T-helper 17 cell (primary cell): ENCODE results near the gene MKI67. TPM values are rescaled to one million over a fixed set of nuclear protein-coding genes. Genes with fewer than 3 reads are reported as not detected.
"Not testable (repeated sequence)": the region's sequence is repeated elsewhere in the genome, so short reads cannot be mapped to it uniquely, and the experiment has no call there.

Experiments
- ATAC-seq: fragments of 150-1000 bp; cut with Tn5 transposase; 2 replicates; pipeline ENCODE4 v1.10.0; 2021; ENCODE audit warnings: mild to moderate bottlenecking, moderate library complexity
- DNase-seq, 3 donors: peaks; one replicate each; pipeline versions ENCODE4 v3.0.0 to v3.0.0-alpha.2; 2020 to 2021
- H3K9me3 ChIP-seq: one replicate; pipeline ENCODE4 v1.7.0; 2013; ENCODE audit warnings: low read length, mild to moderate bottlenecking; ENCODE audit not compliant: control insufficient read depth, poor library complexity, severe bottlenecking
- H3K27ac Mint-ChIP-seq: one replicate; pipeline ENCODE4 v1.8.0; 2022; ENCODE audit warnings: mild to moderate bottlenecking, moderate library complexity, mixed read lengths
- H3K27me3 Mint-ChIP-seq: one replicate; pipeline ENCODE4 v1.8.0; 2022; ENCODE audit warnings: mixed read lengths
- H3K36me3 Mint-ChIP-seq: one replicate; pipeline ENCODE4 v1.8.0; 2022; ENCODE audit warnings: low read depth, mixed read lengths
- H3K4me1 Mint-ChIP-seq: one replicate; pipeline ENCODE4 v1.8.0; 2022; ENCODE audit warnings: mild to moderate bottlenecking, mixed read lengths
- H3K4me3 Mint-ChIP-seq: one replicate; pipeline ENCODE4 v1.8.0; 2022; ENCODE audit warnings: mild to moderate bottlenecking, moderate library complexity, mixed read lengths
- total RNA-seq, 4 donors: library from RNA in 2 of 4; stranded (reverse) in 2 of 4; gene quantifications; one replicate each; pipeline ENCODE4 v1.2.3 and lab custom pipeline; 2022 to 2026

MKI67 gene
- total RNA-seq (1 to 10 TPM; 1.3 to 1.8 TPM), total RNA-seq (lab: John Stamatoyannopoulos, UW) (3.8 to 6.7 reads per million in 2 donors)

GRCh38 chr10:128125944-128126764 lies at the start of gene MKI67:
Gene MKI67, minus strand, starts transcription at chr10:128126423. Its CDS starts 756 bp downstream, at chr10:128125667.
- Mint-ChIP-seq H3K36me3 (peaks cover 3% of the 10 kb centered on the region), H3K27me3 (peaks cover 29% of the 10 kb centered on the region)
- ATAC-seq = peak; percentile 96

GRCh38 chr10:128174581-128175559 lies 48.6 kb upstream of the MKI67 start:
- H3K27me3 Mint-ChIP-seq = peaks cover 7% of the 10 kb centered on the region
- H3K4me3 Mint-ChIP-seq = no peak overlapping the region
- DNase-seq (no peak), ATAC-seq (no peak)
- peaks cover 7% of the 10 kb centered on the region for H3K4me1 Mint-ChIP-seq
- no peaks in the 10 kb centered on the region for H3K9me3 ChIP-seq
- no peak overlapping the region for H3K27ac Mint-ChIP-seq
- H3K36me3 Mint-ChIP-seq = peaks cover 3% of the 10 kb centered on the region

More at GRCh38 chr10:128125944-128126764, at the start of gene MKI67:
- peaks cover 22% of the 10 kb centered on the region for H3K4me1 Mint-ChIP-seq
- H3K27ac Mint-ChIP-seq = peak within 1 kb of the TSS; percentile 92
- DNase-seq = peak; percentile 78 to 87 (median 87)
- no peaks in the 10 kb centered on the region for H3K9me3 ChIP-seq
- H3K4me3 Mint-ChIP-seq = peak within 1 kb of the TSS; percentile 93

DNA sequence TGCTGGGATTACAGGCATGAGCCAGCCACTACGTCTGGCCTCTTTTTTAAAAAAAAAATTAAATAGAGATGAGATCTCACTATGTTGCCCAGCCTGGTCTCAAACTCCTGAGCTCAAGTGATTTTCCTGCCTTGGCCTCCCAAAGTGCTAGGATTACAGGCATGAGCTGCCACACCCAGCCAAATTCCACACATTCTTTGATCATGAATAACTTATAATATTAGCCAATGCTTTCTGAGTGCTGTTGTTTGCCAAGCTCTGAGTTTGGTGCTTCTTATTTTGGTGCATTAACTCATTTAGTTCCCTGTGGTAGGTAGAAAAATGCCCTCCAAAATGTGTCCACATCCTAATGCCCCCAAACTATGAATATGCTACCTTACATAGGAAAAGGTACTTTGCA lies 47.2 kb upstream of the MKI67 start:
- no peak for ATAC-seq
- DNase-seq = no peak
- peaks cover 20% of the 10 kb centered on the region for H3K27me3 Mint-ChIP-seq
- H3K36me3 Mint-ChIP-seq = peaks cover 5% of the 10 kb centered on the region
- H3K4me3 Mint-ChIP-seq = no peak overlapping the region
- H3K27ac Mint-ChIP-seq = no peak overlapping the region
- H3K4me1 Mint-ChIP-seq = peaks cover 4% of the 10 kb centered on the region
- no peaks in the 10 kb centered on the region for H3K9me3 ChIP-seq

GRCh38 chr10:128172756-128173155 lies 46.5 kb upstream of the MKI67 start:
- Mint-ChIP-seq H3K4me3 (no peak overlapping the region), H3K27ac (no peak overlapping the region), H3K36me3 (peaks cover 5% of the 10 kb centered on the region), H3K27me3 (peaks cover 22% of the 10 kb centered on the region), H3K4me1 (peaks cover 4% of the 10 kb centered on the region)
- H3K9me3 ChIP-seq = no peaks in the 10 kb centered on the region
- ATAC-seq (no peak), DNase-seq (no peak)

DNA sequence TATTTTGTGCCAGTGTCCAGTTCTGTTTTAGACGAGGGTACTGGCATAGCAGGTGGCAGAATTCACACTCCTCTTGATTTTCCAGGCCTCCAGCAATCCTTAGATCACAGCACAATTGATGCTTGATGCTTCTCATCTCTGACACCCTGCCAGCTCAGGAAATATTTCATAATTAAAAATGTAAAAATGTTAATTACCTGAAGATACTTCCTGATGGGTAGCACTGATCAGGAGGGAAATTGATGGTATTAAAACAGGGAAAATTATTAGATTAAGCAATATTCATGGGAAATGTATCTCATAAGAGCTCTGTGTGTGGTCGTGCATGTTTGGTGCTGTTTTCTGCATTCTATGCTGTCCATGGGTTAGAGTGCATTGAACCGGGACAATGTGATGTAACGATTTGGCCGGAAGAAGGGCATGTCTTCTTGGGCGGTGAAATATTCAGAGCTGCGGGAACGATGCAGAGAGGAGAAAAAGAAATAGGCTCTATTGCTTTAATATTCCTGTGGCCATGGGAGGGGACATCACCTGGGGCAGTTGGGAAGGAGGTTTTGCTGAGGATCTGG lies 43.7 kb upstream of the MKI67 start:
- H3K4me3 Mint-ChIP-seq = no peak overlapping the region
- DNase-seq = no peak

DNA sequence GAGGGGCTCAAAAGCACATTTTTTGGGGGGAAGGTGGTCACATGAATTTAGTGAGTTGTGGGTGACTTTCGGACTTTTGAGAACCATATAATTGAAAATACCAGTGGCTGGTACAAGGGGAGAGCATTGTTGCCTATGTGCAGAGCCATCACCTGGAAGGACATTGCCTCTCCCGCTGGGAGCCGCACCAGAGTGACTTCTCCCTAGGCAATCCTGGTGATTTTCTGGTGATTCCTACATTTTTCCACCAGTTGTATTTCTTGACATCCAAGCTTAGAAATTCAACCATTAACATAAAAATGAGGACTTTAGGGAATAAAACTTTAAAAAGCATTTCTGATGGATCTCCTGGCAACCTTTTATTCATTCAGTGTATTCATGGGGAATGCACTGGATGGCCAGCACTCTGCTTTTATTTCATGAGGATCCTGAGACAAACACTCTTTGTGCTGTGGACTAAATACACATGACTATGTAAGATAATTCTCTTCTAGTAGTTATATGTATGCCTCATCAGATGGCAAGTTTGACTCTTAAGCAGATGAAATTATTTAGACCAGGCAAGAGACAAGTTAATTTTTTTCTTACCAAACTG lies 41.8 kb upstream of the MKI67 start:
- no peaks in the 10 kb centered on the region for H3K9me3 ChIP-seq
- peaks cover 32% of the 10 kb centered on the region for H3K27me3 Mint-ChIP-seq
- no peak overlapping the region for H3K4me3 Mint-ChIP-seq
- no peak overlapping the region for H3K27ac Mint-ChIP-seq
- no peaks in the 10 kb centered on the region for H3K4me1 Mint-ChIP-seq
- peaks cover 8% of the 10 kb centered on the region for H3K36me3 Mint-ChIP-seq
- no peak for DNase-seq
- no peak for ATAC-seq

More for the DNA sequence above, 43.7 kb upstream of the MKI67 start:
- Mint-ChIP-seq H3K27ac (no peak overlapping the region), H3K36me3 (peaks cover 6% of the 10 kb centered on the region), H3K27me3 (peaks cover 27% of the 10 kb centered on the region), H3K4me1 (no peaks in the 10 kb centered on the region)
- no peak for ATAC-seq
- no peaks in the 10 kb centered on the region for H3K9me3 ChIP-seq

DNA sequence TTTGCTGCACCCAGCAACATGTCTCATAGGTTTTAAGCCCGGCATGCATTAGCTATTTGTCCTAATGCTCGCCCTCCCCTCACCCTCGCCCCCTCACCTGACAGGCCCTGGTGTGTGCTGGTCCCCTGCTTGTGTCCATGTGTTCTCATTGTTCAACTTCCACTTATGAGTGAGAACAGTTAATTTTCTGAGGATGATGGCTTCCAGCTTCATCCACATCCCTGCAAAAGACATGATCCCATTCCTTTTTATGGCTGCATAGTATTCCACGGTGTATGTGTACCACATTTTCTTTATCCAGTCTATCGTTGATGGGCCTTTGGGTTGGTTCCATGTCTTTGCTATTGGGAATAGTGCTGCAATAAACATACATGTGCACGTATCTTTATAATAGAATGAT lies 40.9 kb upstream of the MKI67 start:
- not testable (repeated sequence) for H3K36me3 Mint-ChIP-seq, H3K27ac Mint-ChIP-seq, H3K4me3 Mint-ChIP-seq, ATAC-seq, H3K9me3 ChIP-seq, H3K4me1 Mint-ChIP-seq, DNase-seq
- H3K27me3 Mint-ChIP-seq = peaks cover 32% of the 10 kb centered on the region

GRCh38 chr10:128166151-128166550 lies 39.9 kb upstream of the MKI67 start:
- H3K9me3 ChIP-seq = no peaks in the 10 kb centered on the region
- DNase-seq (no peak), ATAC-seq (no peak)
- H3K36me3 Mint-ChIP-seq = peaks cover 8% of the 10 kb centered on the region
- H3K4me1 Mint-ChIP-seq = peaks cover under 1% of the 10 kb centered on the region
- no peak overlapping the region for H3K27ac Mint-ChIP-seq
- H3K27me3 Mint-ChIP-seq = peaks cover 32% of the 10 kb centered on the region
- no peak overlapping the region for H3K4me3 Mint-ChIP-seq

- ATAC-seq (no peak), DNase-seq (no peak)
- no peaks in the 10 kb centered on the region for H3K9me3 ChIP-seq
- Mint-ChIP-seq H3K36me3 (peaks cover 8% of the 10 kb centered on the region), H3K27ac (no peak overlapping the region), H3K4me3 (no peak overlapping the region), H3K27me3 (peaks cover 32% of the 10 kb centered on the region), H3K4me1 (peaks cover 3% of the 10 kb centered on the region)
Measured at GRCh38 chr10:128165536-128165935, 39.3 kb upstream of the MKI67 start.

DNA sequence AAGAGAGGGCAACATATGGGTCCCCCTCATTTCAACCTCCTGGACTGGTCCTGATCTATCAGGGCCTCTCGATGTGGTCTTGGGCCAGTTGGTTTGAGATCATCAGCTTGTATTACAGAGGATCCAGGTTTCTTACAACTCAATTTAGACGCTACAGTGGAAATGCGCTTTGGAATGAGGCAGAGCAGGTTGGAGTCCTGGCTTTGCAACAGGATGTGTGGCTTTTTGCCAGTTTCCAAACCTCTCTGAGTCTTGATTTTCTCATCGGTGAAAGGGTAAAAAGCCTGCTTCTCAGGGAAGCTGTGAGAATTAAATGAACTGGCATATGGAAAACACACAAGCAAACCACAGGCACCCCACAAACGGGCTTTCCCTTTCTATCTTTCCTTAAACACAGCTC lies 37.5 kb upstream of the MKI67 start:
- Mint-ChIP-seq H3K27ac (no peak overlapping the region), H3K36me3 (peaks cover 4% of the 10 kb centered on the region), H3K4me1 (peaks cover 3% of the 10 kb centered on the region), H3K4me3 (no peak overlapping the region), H3K27me3 (peaks cover 21% of the 10 kb centered on the region)
- DNase-seq = no peak
- ATAC-seq = no peak
- no peaks in the 10 kb centered on the region for H3K9me3 ChIP-seq

DNA sequence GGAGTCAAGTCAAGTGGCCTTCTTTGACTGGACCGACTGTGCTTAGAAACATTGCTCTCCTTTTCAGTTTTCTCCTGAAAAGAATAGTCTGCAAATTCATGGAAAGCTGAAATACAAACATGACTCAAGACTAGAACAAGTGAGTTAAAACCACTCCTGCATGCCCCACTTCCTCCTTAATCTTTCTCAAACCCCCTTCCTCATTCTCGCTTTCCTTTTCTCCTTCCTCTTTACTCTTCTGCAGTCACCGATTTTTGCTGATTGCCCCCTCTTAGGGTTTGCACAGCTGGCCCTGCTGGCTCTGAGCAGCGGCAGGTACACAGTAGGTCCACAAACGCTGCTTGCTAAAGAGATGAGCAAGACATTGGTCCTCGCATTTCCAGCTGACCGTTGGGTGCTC lies 34.8 kb upstream of the MKI67 start:
- Mint-ChIP-seq H3K4me1 (peaks cover 3% of the 10 kb centered on the region), H3K4me3 (no peak overlapping the region), H3K27me3 (peaks cover 28% of the 10 kb centered on the region), H3K36me3 (peaks cover 3% of the 10 kb centered on the region), H3K27ac (no peak overlapping the region)
- DNase-seq = no peak
- no peaks in the 10 kb centered on the region for H3K9me3 ChIP-seq
- no peak for ATAC-seq

DNA sequence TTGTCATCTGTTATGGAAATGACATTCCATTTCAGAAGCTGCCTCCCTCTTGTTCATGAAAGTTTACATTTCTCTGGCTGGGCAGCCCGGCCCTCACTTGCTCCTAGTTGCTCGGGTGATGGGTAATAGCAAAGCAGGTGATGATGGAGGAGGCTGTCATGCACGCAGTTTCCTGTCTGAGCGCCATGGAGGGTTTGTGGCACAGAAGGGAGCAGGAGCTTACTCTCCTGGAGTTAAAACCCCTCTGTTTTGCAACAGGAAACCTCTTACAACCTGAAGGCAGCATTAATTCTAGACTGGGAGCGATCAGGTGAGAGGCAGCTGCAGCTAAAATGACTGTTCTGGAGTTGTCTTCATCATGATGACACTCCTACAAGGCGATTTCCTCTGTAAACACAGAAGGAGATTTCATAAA lies 34.1 kb upstream of the MKI67 start:
- Mint-ChIP-seq H3K27ac (no peak overlapping the region), H3K4me1 (peaks cover 3% of the 10 kb centered on the region)

More for the DNA sequence above, 34.1 kb upstream of the MKI67 start:
- Mint-ChIP-seq H3K4me3 (no peak overlapping the region), H3K27me3 (peaks cover 32% of the 10 kb centered on the region), H3K36me3 (peaks cover 3% of the 10 kb centered on the region)
- H3K9me3 ChIP-seq = no peaks in the 10 kb centered on the region
- ATAC-seq = no peak
- DNase-seq = no peak
